ENCODE data around the gene ATG5.
"Not testable (repeated sequence)": the region's sequence is repeated elsewhere in the genome, so short reads cannot be mapped to it uniquely, and the experiment has no call there.

The ATG5 gene

GRCh38 chr6:106257195-106257594, 68.4 kb downstream of the ATG5 start:
- DNase-seq (ENCODE audit: low spot score) = no peak

GRCh38 chr6:106256201-106256968, 69.2 kb downstream of the ATG5 start:
- no peak for DNase-seq (ENCODE audit: low spot score)

GRCh38 chr6:106255306-106255705, 70.3 kb downstream of the ATG5 start:
- DNase-seq (ENCODE audit: low spot score) = no peak

GRCh38 chr6:106254636-106255035, 70.9 kb downstream of the ATG5 start:
- DNase-seq (ENCODE audit: low spot score) = no peak

- DNase-seq (ENCODE audit: low spot score) = no peak
Measured at GRCh38 chr6:106253731-106254130, 71.8 kb downstream of the ATG5 start.

- no peak for DNase-seq (ENCODE audit: low spot score)
Measured at GRCh38 chr6:106253172-106253571, 72.4 kb downstream of the ATG5 start.

GRCh38 chr6:106252687-106253086, 72.9 kb downstream of the ATG5 start:
- no peak for DNase-seq (ENCODE audit: low spot score)

- not testable (repeated sequence) for DNase-seq (ENCODE audit: low spot score)
Measured at GRCh38 chr6:106251531-106252255, 73.9 kb downstream of the ATG5 start.

GRCh38 chr6:106250953-106251352, 74.6 kb downstream of the ATG5 start:
- DNase-seq (ENCODE audit: low spot score) = no peak

GRCh38 chr6:106249658-106250057, 75.9 kb downstream of the ATG5 start:
- DNase-seq (ENCODE audit: low spot score) = no peak

- no peak for DNase-seq (ENCODE audit: low spot score)
Measured at GRCh38 chr6:106247733-106248132, 77.8 kb downstream of the ATG5 start.

GRCh38 chr6:106247293-106247692, 78.3 kb downstream of the ATG5 start:
- DNase-seq (ENCODE audit: low spot score) = no peak

- no peak for DNase-seq (ENCODE audit: low spot score)
Measured at GRCh38 chr6:106244931-106245330, 80.6 kb downstream of the ATG5 start.

GRCh38 chr6:106244521-106244920, 81.0 kb downstream of the ATG5 start:
- DNase-seq (ENCODE audit: low spot score) = no peak

- DNase-seq (ENCODE audit: low spot score) = no peak
Measured at GRCh38 chr6:106243261-106243660, 82.3 kb downstream of the ATG5 start.

- no peak for DNase-seq (ENCODE audit: low spot score)
Measured at GRCh38 chr6:106241498-106241897, 84.1 kb downstream of the ATG5 start.

GRCh38 chr6:106237286-106237685, 88.3 kb downstream of the ATG5 start:
- DNase-seq (ENCODE audit: low spot score) = no peak

- DNase-seq (ENCODE audit: low spot score) = not testable (repeated sequence)
Measured at GRCh38 chr6:106229876-106230445, 95.6 kb downstream of the ATG5 start.

GRCh38 chr6:106227612-106228507, 97.7 kb downstream of the ATG5 start:
- DNase-seq (ENCODE audit: low spot score) = no peak

GRCh38 chr6:106226676-106227075, 98.9 kb downstream of the ATG5 start:
- no peak for DNase-seq (ENCODE audit: low spot score)

GRCh38 chr6:106225581-106225980, 100.0 kb downstream of the ATG5 start:
- no peak for DNase-seq (ENCODE audit: low spot score)

GRCh38 chr6:106223300-106223930, 102.1 kb downstream of the ATG5 start:
- peak; percentile 75 for DNase-seq (ENCODE audit: low spot score)

Measured in hematopoietic multipotent progenitor cell treated with erythropoietin and hydrocortisone succinate and interleukin-3 and kit ligand, for 17 days (in vitro differentiated cells).